ENCODE measurements around the gene CNTNAP2. TPM values are rescaled to one million over a fixed set of nuclear protein-coding genes. Genes with fewer than 3 reads are reported as not detected.

The CNTNAP2 gene
- total and polyA plus RNA-seq, 2 of the 8 experiments (the other 6 are each of a cell fraction or from before 2014, with no cell fraction given), result 27.9 to 71.0 TPM

- no peak for TF ChIP-seq RXRA (IDR thresholded peaks at IDR 0.05; ENCODE audit: insufficient read depth, low read depth, low read length)
Observed at GRCh38 chr7:146249272-146249671, 132.7 kb downstream of the CNTNAP2 start (continued).
